Adrenal gland (tissue), 12 donors: Measurements from ENCODE around the gene TCF15. TPM values are rescaled to one million over a fixed set of nuclear protein-coding genes. Genes with fewer than 3 reads are reported as not detected.

Source experiments
- DNase-seq, 7 donors: peaks; one replicate each; pipeline ENCODE4 v3.0.0-alpha.2; 2019 to 2020
- H3K27ac ChIP-seq, 5 donors: fragments of 200-600 bp; sonication (generic) in 4 of 5; 1 replicate in 3 of 5; 2 replicates in 2 of 5; pipeline versions ENCODE4 v1.5.1 to v1.8.0; 2016 to 2020; ENCODE audit warnings: mild to moderate bottlenecking in 1 of 5
- H3K27me3 ChIP-seq: fragments of 200-600 bp; 2 replicates; pipeline ENCODE4 v1.8.0; 2021
- H3K36me3 ChIP-seq, 2 donors: fragments of 200-600 bp; replicated peaks in 1 of 2; 1 replicate in 1 of 2; 2 replicates in 1 of 2; pipeline versions ENCODE4 v1.5.1 to v1.8.0; 2018 to 2022
- H3K4me1 ChIP-seq, 2 donors: fragments of 200-600 bp; replicated peaks in 1 of 2; 1 replicate in 1 of 2; 2 replicates in 1 of 2; pipeline versions ENCODE4 v1.5.1 to v1.8.0; 2018 to 2021
- H3K4me3 ChIP-seq, 4 donors: fragments of 200-600 bp; sonication (generic) in 3 of 4; one replicate each; pipeline ENCODE4 v1.5.1; 2016 to 2018
- H3K9me3 ChIP-seq, 3 donors: fragments of 200-600 bp; sonication (generic) in 1 of 3; replicated peaks in 1 of 3; 1 replicate in 2 of 3; 2 replicates in 1 of 3; pipeline versions ENCODE4 v1.5.1 to v1.8.0; 2016 to 2021
- POLR2A ChIP-seq, 2 donors: fragments of 450-650 bp; IDR thresholded peaks; one replicate each; pipeline ENCODE4 v1.6.1; 2017; ENCODE audit warnings: antibody characterized with exemption in 2 of 2, mild to moderate bottlenecking in 2 of 2, moderate library complexity in 1 of 2
- WGBS, 4 donors: extraction: QIAGEN DNeasy Blood & Tissue Kit in 2 of 4; methylation state at CpG; one replicate each; pipeline versions ENCODE4 v1.1.5 to v1.1.7; 2013 to 2017; 5-methylcytosine and 5-hydroxymethylcytosine counted together
- intact Hi-C, 2 donors: fragments of 100-400 bp; cut with DNase I; formaldehyde crosslinking; loops; one replicate each; pipeline versions ENCODE4 v1.14.1 to v1.15.0; 2022 to 2023
- polyA plus RNA-seq, 3 donors: library from polyadenylated mRNA; stranded (reverse); fragments of 200-250 nt in 2 of 3; fragments of 350-450 nt in 1 of 3; fragmentation: Illumina TruSeq in 1 of 3; extraction: RNeasy Lipid Tissue Mini Kit (QIAGEN cat#74804) in 1 of 3; gene quantifications; one replicate each; pipeline ENCODE4 v1.2.3, GENCODE V29; 2013 to 2014
- total RNA-seq, 9 donors: library from RNA; depleted of rRNA in 4 of 9; stranded (reverse); fragments of >200 nt in 4 of 9; fragments of 120-200 nt in 1 of 9; fragmentation: NEBNext Ultra II Directional in 1 of 9; extraction: Animal tissue kit (Norgen Biotek cat#: 25700) in 1 of 9; gene quantifications; one replicate each; pipeline versions ENCODE4 v1.1.0 to v1.2.4, GENCODE V29; 2013 to 2023
- TF ChIP-seq, protein P1 (sequence below), 6 experiments: fragments of 450-650 bp in 4 of 6; fragments of 200-600 bp in 2 of 6; sonication (generic) in 1 of 6; IDR thresholded peaks; 1 replicate in 5 of 6; 2 replicates in 1 of 6; pipeline versions ENCODE4 v1.5.1 to v1.8.0; 2016 to 2021; ENCODE audit warnings: antibody characterized with exemption in 6 of 6, mild to moderate bottlenecking in 2 of 6, moderate library complexity in 1 of 6
- donor health status: healthy with polysubstance abuse.
- donor health status: Bipolar disorder and iron deficiency.
- donor health status: DM: yes; HTN: yes; CAD: no.
- donor health status: DM: no; HTN: no; CAD: no.
- donor health status: DM: no; HTN: no; CAD: no.
- donor health status: DM: yes; HTN: yes; CAD: no.

Gene TCF15
- total and polyA plus RNA-seq, 12 donors: 0.31 to 3.0 (median 0.96) TPM

DNA sequence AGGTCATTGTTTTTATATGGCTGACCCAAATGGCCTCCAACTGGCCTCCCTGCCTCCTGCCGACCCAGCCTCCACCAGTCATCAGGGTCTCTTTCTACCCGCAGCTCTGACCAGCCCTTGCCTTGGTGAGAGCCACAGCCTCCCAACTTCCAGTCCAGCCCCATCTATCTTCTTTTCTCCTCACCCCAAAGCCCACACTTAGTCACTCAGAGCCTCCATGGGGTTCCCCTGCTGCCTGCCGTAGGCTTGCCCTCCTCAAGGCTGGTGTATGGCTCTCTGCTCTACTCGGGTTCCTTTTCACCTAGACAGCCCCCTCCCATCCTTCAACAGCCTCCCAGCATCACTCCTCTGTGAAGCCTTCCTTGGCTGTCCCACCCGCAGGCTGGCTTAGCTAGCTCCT is 18.2 kb downstream of the TCF15 start:
- intact Hi-C loops: no loop called here
- DNase-seq: no peak
- no peak overlapping the region for H3K4me3 ChIP-seq
- no peaks in the 10 kb centered on the region for H3K9me3 ChIP-seq
- TF ChIP-seq, protein P1, sequence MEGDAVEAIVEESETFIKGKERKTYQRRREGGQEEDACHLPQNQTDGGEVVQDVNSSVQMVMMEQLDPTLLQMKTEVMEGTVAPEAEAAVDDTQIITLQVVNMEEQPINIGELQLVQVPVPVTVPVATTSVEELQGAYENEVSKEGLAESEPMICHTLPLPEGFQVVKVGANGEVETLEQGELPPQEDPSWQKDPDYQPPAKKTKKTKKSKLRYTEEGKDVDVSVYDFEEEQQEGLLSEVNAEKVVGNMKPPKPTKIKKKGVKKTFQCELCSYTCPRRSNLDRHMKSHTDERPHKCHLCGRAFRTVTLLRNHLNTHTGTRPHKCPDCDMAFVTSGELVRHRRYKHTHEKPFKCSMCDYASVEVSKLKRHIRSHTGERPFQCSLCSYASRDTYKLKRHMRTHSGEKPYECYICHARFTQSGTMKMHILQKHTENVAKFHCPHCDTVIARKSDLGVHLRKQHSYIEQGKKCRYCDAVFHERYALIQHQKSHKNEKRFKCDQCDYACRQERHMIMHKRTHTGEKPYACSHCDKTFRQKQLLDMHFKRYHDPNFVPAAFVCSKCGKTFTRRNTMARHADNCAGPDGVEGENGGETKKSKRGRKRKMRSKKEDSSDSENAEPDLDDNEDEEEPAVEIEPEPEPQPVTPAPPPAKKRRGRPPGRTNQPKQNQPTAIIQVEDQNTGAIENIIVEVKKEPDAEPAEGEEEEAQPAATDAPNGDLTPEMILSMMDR (IDR thresholded peaks at IDR 0.05): no peak
- no peak for TF ChIP-seq POLR2A (IDR thresholded peaks at IDR 0.05)
- no peaks in the 10 kb centered on the region for H3K4me1 ChIP-seq
- H3K27me3 ChIP-seq: no peaks in the 10 kb centered on the region
- H3K27ac ChIP-seq: no peak overlapping the region
- no peaks in the 10 kb centered on the region for H3K36me3 ChIP-seq
- 68 to 77% (median 73%) methylated on average over 4 to 5 of the region's 5 CpGs for WGBS, 4 donors

DNA sequence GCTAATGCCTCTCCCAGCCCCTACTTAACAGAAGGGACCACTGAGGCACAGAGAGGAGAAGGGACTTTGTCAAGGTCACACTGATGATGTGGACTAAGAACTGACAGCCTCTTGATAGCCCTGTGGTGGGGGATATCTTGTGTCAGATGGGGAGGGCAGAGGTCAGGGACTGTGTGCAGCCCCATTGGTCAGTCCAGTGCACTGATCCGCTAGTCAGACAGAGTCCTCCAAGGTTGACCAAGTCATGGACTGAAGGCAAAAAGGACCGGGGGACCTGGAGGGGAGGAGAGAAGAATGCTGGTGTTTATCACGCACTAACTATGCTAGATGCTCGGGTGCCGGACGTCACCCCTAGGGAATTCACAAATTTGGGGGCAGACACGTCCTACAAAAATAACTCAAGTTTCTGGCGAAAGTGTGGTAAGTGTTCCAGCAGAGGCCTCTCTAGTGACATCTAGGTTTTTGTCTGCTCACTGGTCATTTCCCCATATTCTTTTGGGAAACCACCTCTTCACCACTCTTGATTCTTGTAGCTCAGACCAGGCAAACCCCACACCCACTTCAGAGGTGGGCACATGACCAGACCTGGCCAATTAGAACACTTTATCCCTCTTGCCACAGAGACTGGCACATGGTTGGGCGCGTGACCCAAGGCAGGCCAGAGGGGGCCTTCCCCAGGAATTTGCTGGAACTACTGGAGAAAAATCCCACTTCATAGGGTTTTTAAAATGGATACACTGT is 21.0 kb downstream of the TCF15 start:
- H3K9me3 ChIP-seq: no peaks in the 10 kb centered on the region
- H3K4me1 ChIP-seq: no peaks in the 10 kb centered on the region
- 78 to 87% (median 85%) methylated on average over 10 of the region's 10 CpGs for WGBS, 4 donors
- no peaks in the 10 kb centered on the region for H3K27me3 ChIP-seq
- no peak overlapping the region for H3K4me3 ChIP-seq
- TF ChIP-seq POLR2A (IDR thresholded peaks at IDR 0.05): no peak
- TF ChIP-seq, protein P1 (IDR thresholded peaks at IDR 0.05): no peak
- no peak overlapping the region for H3K27ac ChIP-seq
- DNase-seq: no peak
- no peaks in the 10 kb centered on the region for H3K36me3 ChIP-seq
- intact Hi-C loops: no loop called here

DNA sequence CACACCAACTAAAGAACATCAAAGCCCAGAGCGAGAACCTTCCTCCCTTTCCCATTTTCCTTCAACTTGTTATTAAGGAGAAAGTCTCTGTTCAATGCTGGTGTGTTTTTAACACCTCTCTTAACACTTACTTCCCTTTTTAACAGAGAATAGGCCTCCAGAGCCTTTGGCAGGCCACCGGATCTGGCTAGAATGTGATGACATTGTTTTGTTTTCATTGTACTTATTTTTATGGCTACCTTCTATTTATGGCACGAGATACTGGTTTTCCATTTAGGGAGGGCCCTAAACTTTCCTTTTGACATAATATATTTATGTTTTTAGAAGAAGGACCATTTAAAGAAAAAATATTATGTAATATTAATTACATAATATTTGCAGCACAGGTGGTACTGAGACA is 21.6 kb downstream of the TCF15 start:
- no peak overlapping the region for H3K27ac ChIP-seq
- no peak for TF ChIP-seq POLR2A (IDR thresholded peaks at IDR 0.05)
- TF ChIP-seq, protein P1 (IDR thresholded peaks at IDR 0.05): no peak
- H3K9me3 ChIP-seq: no peaks in the 10 kb centered on the region
- H3K4me1 ChIP-seq: no peaks in the 10 kb centered on the region
- WGBS, 4 donors: 50 to 65% (median 60%) methylated on average over 3 of the region's 3 CpGs
- DNase-seq: no peak
- no peaks in the 10 kb centered on the region for H3K36me3 ChIP-seq
- no peaks in the 10 kb centered on the region for H3K27me3 ChIP-seq
- intact Hi-C loops: no loop called here
- H3K4me3 ChIP-seq: no peak overlapping the region

DNA sequence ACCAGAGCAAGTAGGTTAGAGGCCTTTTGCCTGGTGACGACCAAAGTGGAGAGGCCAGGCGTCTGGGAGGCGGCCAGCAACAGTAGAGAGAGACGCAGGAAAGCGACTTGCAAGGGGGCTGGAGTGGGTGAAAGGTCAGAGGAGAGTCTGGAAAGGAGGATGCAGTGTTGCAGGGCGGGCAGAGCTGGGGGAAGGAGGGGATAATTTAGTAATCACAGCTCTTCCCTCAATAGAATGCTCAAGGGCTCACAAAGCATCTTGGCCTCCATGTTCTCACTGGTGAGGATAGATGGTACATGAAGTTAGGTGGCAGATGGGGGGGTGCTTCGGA is 25.2 kb downstream of the TCF15 start:
- Histone ChIP-seq H3K4me1 (no peaks in the 10 kb centered on the region), H3K36me3 (no peaks in the 10 kb centered on the region), H3K27me3 (peaks cover 5% of the 10 kb centered on the region), H3K9me3 (no peaks in the 10 kb centered on the region), H3K4me3 (no peak overlapping the region), H3K27ac (no peak overlapping the region)
- 69 to 79% (median 72%) methylated on average over 7 of the region's 7 CpGs for WGBS, 4 donors
- intact Hi-C loops: no loop called here
- DNase-seq: no peak
- TF ChIP-seq, protein P1 (IDR thresholded peaks at IDR 0.05): no peak
- no peak for TF ChIP-seq POLR2A (IDR thresholded peaks at IDR 0.05)
